Thyroid gland (tissue), 4 donors: Measurements from ENCODE around the gene CNTD1.

Experiments used
- CTCF ChIP-seq, 6 experiments: fragments of 200-600 bp in 3 of 6; fragments of 450-650 bp in 3 of 6; sonication (generic) in 3 of 6; IDR thresholded peaks; one replicate each; pipeline ENCODE4 v1.5.1; 2016 to 2019; ENCODE audit warnings: antibody characterized with exemption in 6 of 6, mild to moderate bottlenecking in 2 of 6, inconsistent platforms in 1 of 6, moderate library complexity in 1 of 6
- POLR2A ChIP-seq, 2 donors: fragments of 450-650 bp; IDR thresholded peaks; one replicate each; pipeline ENCODE4 v1.6.1; 2017; ENCODE audit warnings: antibody characterized with exemption in 2 of 2, mild to moderate bottlenecking in 2 of 2, moderate library complexity in 1 of 2

GRCh38 chr17:42803074-42803883 lies 4.6 kb downstream of the CNTD1 start:
- no peak for TF ChIP-seq CTCF (IDR thresholded peaks at IDR 0.05)
- no peak for TF ChIP-seq POLR2A (IDR thresholded peaks at IDR 0.05)
